RPMI7951 (cell line): Measurements from ENCODE around the gene FSTL1. TPM values are rescaled to one million over a fixed set of nuclear protein-coding genes. Genes with fewer than 3 reads are reported as not detected.
A peak's percentile ranks its signal among the peaks of the same experiment; 100 is the strongest.

ENCODE experiments used
- DNase-seq: peaks from one replicate; pipeline ENCODE4 v3.0.0-alpha.2; 2012; ENCODE audit warnings: low read depth
- total RNA-seq: library from RNA; depleted of rRNA; stranded (reverse); fragments of >200 nt; shearing (Covaris generic); gene quantifications from 2 replicates; pipeline ENCODE4 v1.2.3, GENCODE V29; 2014; rRNA removed

Gene FSTL1, protein sequence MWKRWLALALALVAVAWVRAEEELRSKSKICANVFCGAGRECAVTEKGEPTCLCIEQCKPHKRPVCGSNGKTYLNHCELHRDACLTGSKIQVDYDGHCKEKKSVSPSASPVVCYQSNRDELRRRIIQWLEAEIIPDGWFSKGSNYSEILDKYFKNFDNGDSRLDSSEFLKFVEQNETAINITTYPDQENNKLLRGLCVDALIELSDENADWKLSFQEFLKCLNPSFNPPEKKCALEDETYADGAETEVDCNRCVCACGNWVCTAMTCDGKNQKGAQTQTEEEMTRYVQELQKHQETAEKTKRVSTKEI
- 328 and 354 TPM in 2 replicates for total RNA-seq

GRCh38 chr3:120450600-120451271 is at the start of gene FSTL1:
Gene FSTL1 (minus strand): TSS chr3:120450992. CDS start chr3:120450746, 246 bp downstream.
- DNase-seq: peak; percentile 69

DNA sequence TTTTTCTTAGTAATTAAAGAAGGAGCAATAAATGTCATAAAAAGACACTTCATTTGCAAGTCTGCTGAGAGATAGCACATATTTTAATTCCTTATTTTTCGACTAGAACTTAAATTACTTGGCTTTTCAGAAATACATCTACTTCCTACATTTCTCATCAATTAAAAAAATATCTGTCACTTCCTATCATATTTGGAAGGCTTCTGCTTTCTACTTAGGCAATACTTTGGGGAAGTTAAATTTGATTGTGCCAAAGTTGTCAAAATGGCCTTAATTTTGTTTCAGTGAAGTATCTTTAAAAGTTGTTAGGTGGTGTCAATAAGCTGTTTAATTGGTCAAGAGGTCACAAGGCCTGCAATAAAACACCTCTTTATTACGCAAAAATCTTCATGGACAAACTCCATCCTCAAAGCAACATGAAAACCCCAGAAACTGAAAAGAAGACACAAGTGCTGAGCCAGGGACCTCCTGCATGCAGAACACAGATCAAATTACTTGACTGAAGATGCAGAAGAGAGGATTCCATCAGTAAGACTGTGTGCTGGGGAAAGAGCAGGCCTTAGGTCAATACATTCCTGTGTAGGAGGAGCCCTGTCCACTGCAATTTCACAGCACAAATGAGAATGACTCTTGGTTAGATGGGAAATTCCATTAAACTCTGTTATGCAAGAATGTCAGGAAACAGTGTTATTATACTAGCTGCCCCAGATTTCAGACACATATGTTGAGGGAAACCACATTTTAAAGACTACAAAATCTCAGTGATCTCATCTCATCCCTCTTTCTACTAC is 48.0 kb upstream of the FSTL1 start:
- DNase-seq: peak; percentile 95

GRCh38 chr3:120497818-120498217 is 47.0 kb upstream of the FSTL1 start:
- no peak for DNase-seq

GRCh38 chr3:120497336-120497735 is 46.5 kb upstream of the FSTL1 start:
- peak; percentile 92 for DNase-seq

- DNase-seq: peak; percentile 94
Measured at GRCh38 chr3:120496278-120497002, 45.6 kb upstream of the FSTL1 start.

DNA sequence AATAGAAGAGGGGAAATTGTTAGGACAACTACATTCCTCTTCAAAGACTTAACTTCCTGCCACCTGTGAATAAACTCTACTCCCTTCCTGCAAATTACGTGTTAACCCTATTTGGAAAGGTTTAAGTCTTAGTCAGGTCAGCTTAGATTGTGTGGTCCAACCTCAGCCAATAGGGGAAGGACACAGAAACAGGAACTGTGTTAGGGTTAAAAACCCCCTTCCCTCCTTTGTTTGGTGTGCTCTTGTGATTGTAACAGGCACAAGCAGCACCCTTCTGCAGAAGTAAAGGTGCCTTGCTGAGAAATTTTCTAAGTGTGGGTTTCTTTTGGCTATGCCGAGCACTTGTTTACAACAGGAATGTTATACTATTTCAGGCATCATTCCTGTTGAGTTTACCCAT is 45.0 kb upstream of the FSTL1 start:
- DNase-seq: peak; percentile 14

GRCh38 chr3:120492103-120492502 is 41.3 kb upstream of the FSTL1 start:
- DNase-seq: no peak

DNA sequence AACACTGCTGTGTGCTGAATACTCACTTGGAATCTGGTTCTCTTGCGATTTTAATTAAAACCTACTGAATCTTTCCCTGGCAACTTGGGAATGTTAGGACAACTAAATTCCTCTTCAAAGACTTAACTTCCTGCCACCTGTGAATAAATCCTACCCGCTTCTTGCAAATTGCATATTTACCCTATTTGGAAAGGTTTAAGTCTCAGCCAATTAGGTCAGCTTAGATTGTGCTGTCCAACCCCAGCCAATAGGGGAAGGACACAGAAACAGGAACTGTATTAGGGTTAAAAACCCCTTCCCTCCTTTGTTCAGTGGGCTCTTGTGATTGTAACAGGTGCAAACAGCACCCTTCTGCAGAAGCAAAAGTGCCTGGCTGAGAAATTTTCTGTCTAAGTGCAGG is 38.6 kb upstream of the FSTL1 start:
- no peak for DNase-seq

DNA sequence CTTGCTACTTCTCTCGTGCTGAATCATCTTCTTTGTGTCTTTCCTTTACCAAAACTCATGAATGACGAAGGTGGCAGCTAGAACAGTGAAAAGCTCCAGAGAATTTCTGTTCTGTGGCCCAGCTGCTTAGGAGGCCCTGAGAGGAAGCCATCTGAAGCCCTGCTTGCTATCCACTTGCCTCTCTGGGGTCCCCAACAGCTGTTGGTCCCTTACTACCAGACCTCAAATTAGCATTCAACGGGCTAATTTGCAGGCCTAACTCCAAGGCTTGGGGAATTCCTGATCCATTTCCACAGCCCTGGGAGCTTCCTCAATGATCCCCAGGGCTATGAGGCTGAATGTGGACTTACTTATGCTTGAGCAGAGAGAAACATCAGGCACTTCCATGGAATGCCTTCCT is 37.5 kb upstream of the FSTL1 start:
- DNase-seq: no peak

DNA sequence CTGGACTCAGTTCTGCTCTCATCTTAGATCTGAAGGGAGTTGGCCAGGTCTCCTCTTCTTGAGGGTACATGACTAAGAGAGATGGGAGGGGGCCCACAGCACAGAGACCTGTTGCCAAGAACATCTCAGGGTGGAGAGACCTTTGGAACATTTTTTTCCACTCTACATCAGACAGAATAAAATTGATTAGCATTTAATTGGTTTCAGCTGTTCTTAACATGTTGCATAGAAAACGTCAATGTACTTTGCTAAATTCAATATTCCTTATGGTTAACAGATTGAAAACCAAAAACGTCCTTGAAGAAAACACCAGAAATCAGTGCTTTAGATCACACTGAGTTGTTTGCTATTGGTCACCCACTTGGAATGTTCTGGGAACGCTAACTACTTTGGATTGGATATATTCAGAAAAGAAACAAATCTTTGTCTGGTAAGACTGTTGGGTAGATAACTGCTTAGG is 36.4 kb upstream of the FSTL1 start:
- no peak for DNase-seq

GRCh38 chr3:120481081-120481480 is 30.3 kb upstream of the FSTL1 start:
- DNase-seq: no peak

GRCh38 chr3:120477781-120478180 is 27.0 kb upstream of the FSTL1 start:
- no peak for DNase-seq

- no peak for DNase-seq
Measured at GRCh38 chr3:120475722-120476377, 25.1 kb upstream of the FSTL1 start.

- DNase-seq: no peak
Measured at GRCh38 chr3:120473896-120474675, 23.3 kb upstream of the FSTL1 start.

GRCh38 chr3:120473389-120473788 is 22.6 kb upstream of the FSTL1 start:
- DNase-seq: no peak

DNA sequence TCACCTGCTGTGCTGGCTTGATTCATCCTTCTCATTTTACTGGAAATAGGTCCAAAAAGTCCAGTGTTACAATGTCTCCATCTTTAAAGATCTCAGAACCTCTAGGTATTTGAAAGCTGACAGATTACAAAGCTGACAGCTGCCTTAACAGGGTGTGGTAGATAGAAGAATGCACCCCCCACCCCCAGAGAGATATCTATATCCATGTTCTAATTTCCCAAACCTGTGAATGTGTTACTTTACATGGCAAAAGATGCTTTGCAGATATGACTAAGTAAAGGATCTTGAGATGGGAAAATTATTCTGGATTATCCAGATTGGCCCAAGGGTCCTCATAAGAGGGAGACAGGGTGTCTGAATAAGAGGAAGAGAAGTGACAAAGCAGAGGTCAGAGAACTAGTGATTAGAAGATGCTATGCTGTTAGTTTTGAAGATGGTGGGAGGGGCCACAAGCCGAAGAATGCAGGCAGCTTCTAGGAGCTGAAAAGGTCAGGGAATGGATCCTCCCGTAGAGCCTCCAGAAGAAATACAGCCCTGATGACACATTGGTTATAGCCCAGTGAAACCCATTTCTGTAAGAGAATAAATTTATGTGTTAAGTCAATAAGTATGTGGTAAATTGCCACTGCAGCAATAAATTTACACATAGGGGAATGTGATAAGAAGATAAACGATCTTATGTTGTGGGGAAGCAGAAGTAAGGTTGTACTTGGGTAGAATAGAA is 21.5 kb upstream of the FSTL1 start:
- no peak for DNase-seq

DNA sequence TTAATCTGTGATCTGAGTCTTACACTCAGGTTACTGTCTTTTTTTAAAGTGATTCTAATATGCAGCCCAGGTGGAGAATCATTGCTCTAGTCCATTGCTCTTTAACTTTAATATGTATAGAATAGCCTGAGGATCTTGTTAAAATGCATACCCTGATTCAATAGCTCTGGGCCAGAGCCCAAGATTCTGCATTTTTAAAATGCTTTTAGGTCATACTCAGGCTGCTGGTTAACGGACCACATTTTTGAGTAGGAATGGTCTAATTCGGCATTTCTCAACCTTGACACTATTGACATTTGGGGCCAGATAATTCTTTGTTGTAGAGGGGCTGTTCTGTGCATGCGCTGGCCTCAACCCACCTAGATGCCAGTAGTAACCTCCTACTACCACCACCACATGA is 20.9 kb upstream of the FSTL1 start:
- no peak for DNase-seq

- no peak for DNase-seq
Measured at GRCh38 chr3:120470870-120471269, 20.1 kb upstream of the FSTL1 start.

DNA sequence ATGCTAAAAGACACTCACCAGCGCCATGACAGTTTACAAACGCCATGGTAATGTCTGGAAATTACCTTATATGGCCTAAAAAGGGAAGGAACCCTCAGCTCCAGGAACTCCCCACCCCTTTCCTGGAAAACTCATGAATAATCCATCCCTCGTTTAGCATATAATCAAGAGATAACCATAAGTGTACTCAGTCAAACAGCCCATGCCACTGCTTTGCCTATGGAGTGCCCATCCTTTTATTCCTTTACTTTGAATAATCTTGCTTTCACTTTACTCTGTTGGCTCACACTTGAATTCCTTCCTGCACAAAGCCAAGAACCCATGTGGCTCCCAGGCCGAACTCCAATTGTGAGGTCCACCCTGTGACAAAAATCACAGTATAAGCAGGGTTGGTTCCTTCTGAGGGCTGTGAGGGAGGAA is 19.1 kb upstream of the FSTL1 start:
- peak; percentile 47 for DNase-seq

GRCh38 chr3:120469440-120469839 is 18.6 kb upstream of the FSTL1 start:
- peak; percentile 56 for DNase-seq
